K562 (cell line): ENCODE measurements around the gene TCF4. TPM values are rescaled to one million over a fixed set of nuclear protein-coding genes. Genes with fewer than 3 reads are reported as not detected.

ENCODE experiments used
- ATAC-seq: fragments of 200-7000 bp; cut with Tn5 transposase; 3 replicates; pipeline ENCODE4 v1.9.1; 2020; ENCODE audit warnings: moderate library complexity
- BruUV-seq: library from RNA; stranded (reverse); fragments of 400-500 nt; replicated peaks from 2 replicates; lab custom pipeline; 2021; lab: Mats Ljungman, UMichigan
- CTCF ChIA-PET: fragments of 300-600 bp; formaldehyde crosslinking; extraction: SDS; loops from one replicate; lab custom pipeline; 2021; ENCODE audit warnings: low intra/inter-chr PET ratio; lab: Yijun Ruan, JAX
- POLR2A ChIA-PET: fragments of 300-600, 350-650 bp; sonication (Branson Sonifier 250); formaldehyde crosslinking; extraction: SDS; loops from one replicate; lab custom pipeline; 2021; ENCODE audit warnings: antibody characterized with exemption, inconsistent platforms; lab: Yijun Ruan, JAX
- DNase-seq, 4 experiments: peaks; one replicate each; pipeline versions ENCODE4 v3.0.0 to v3.0.0-alpha.2; 2011 to 2018; ENCODE audit warnings: low spot score in 3 of 4, mixed read lengths in 3 of 4; ENCODE audit errors: extremely low read depth in 1 of 4
- FAIRE-seq: peaks from 2 replicates; lab custom pipeline; 2011; peaks lifted over from hg19 to GRCh38; lab: Jason Lieb, UNC
- H2AFZ ChIP-seq: 2 replicates; pipeline ENCODE4 v1.6.0; 2011; ENCODE audit warnings: low read depth, low read length, control low read depth, inconsistent platforms
- H3K27ac ChIP-seq: fragments of 200-600 bp; 3 replicates; pipeline ENCODE4 v1.8.0; 2011; ENCODE audit warnings: low read depth, mild to moderate bottlenecking, control low read depth, inconsistent platforms, low read length, moderate library complexity, mixed read lengths; ENCODE audit errors: extremely low read depth
- H3K27me3 ChIP-seq, 2 experiments: fragments of 300-600 bp in 1 of 2; 2 replicates in 1 of 2; 3 replicates in 1 of 2; pipeline versions ENCODE4 v1.6.0 to v1.8.0; 2011; ENCODE audit warnings: inconsistent platforms in 2 of 2, low read length in 2 of 2, mild to moderate bottlenecking in 1 of 2, mixed read lengths in 1 of 2, moderate library complexity in 1 of 2; ENCODE audit not compliant: control insufficient read depth in 2 of 2, insufficient read depth in 2 of 2
- H3K36me3 ChIP-seq: fragments of 300-600 bp; 3 replicates; pipeline ENCODE4 v1.8.0; 2011; ENCODE audit warnings: mild to moderate bottlenecking, low read length, inconsistent platforms; ENCODE audit not compliant: control insufficient read depth, insufficient read depth
- H3K4me1 ChIP-seq, 2 experiments: fragments of 200-600 bp in 1 of 2; replicated peaks in 1 of 2; 2 replicates in 1 of 2; 3 replicates in 1 of 2; pipeline versions ENCODE4 v1.5.1 to v1.8.0; 2011; ENCODE audit warnings: inconsistent platforms in 2 of 2, low read length in 2 of 2, mild to moderate bottlenecking in 1 of 2, mixed read lengths in 1 of 2, moderate library complexity in 1 of 2; ENCODE audit not compliant: control insufficient read depth in 2 of 2, insufficient read depth in 2 of 2
- H3K4me2 ChIP-seq: 2 replicates; pipeline ENCODE4 v1.6.1; 2011; ENCODE audit warnings: low read length, control low read depth, inconsistent platforms, mixed read lengths; ENCODE audit not compliant: insufficient read depth
- H3K4me3 ChIP-seq: fragments of 200-600 bp; sonication (generic), shearing (Covaris generic); 2 replicates; pipeline ENCODE4 v1.5.1; 2016; ENCODE audit warnings: control low read depth, inconsistent platforms
- H3K79me2 ChIP-seq: fragments of 200-600 bp; 3 replicates; pipeline ENCODE4 v1.8.0; 2011; ENCODE audit warnings: low read length, inconsistent platforms; ENCODE audit not compliant: control insufficient read depth, insufficient read depth
- H3K9ac ChIP-seq, 2 experiments: 2 replicates each; pipeline versions ENCODE4 v1.6.0 to v1.6.1; 2011; ENCODE audit warnings: low read depth in 2 of 2, low read length in 2 of 2, control low read depth in 1 of 2, inconsistent platforms in 1 of 2, mild to moderate bottlenecking in 1 of 2, mixed read lengths in 1 of 2; ENCODE audit not compliant: insufficient read depth in 1 of 2
- H3K9me1 ChIP-seq: one replicate; pipeline ENCODE4 v1.6.0; 2011; ENCODE audit warnings: inconsistent platforms, mild to moderate bottlenecking, low read length, moderate library complexity; ENCODE audit not compliant: control insufficient read depth, insufficient read depth
- H3K9me3 ChIP-seq: replicated peaks from 2 replicates; pipeline ENCODE4 v1.5.1; 2011; ENCODE audit warnings: low read depth, low read length, inconsistent platforms; ENCODE audit not compliant: control insufficient read depth, insufficient read depth
- H4K20me1 ChIP-seq: replicated peaks from 2 replicates; pipeline ENCODE4 v1.6.1; 2011; ENCODE audit warnings: low read length, inconsistent platforms, mixed read lengths; ENCODE audit not compliant: control insufficient read depth, insufficient read depth
- BHLHE40 ChIP-seq: IDR thresholded peaks from 2 replicates; pipeline ENCODE4 v1.6.1; 2011; ENCODE audit warnings: low read length, improper control_type of control experiment
- ILF3 ChIP-seq: fragments of 450-650 bp; IDR thresholded peaks from 2 replicates; pipeline ENCODE4 v1.6.1; 2018; ENCODE audit warnings: antibody characterized with exemption, mild to moderate bottlenecking, moderate library complexity, borderline replicate concordance
- KDM2B ChIP-seq: fragments of 250-450 bp; sonication (Bioruptor Pico); IDR thresholded peaks from 2 replicates; pipeline ENCODE4 v1.8.0; 2021; ENCODE audit warnings: mild to moderate bottlenecking, moderate library complexity
- MAFF ChIP-seq: IDR thresholded peaks from 2 replicates; pipeline ENCODE4 v1.6.1; 2012; ENCODE audit warnings: low read length, improper control_type of control experiment
- MTA2 ChIP-seq: fragments of 450-650 bp; IDR thresholded peaks from 2 replicates; pipeline ENCODE4 v1.6.1; 2016; ENCODE audit warnings: low read depth
- NFATC3 ChIP-seq: fragments of 450-650 bp; IDR thresholded peaks from 2 replicates; pipeline ENCODE4 v1.6.1; 2017; ENCODE audit warnings: mild to moderate bottlenecking
- SAFB ChIP-seq: fragments of 200-400 bp; formaldehyde crosslinking; IDR thresholded peaks from 2 replicates; pipeline ENCODE4 v1.6.1; 2017; ENCODE audit warnings: low read depth, low read length, borderline replicate concordance
- ZFX ChIP-seq: sonication (generic); formaldehyde crosslinking; IDR thresholded peaks from 2 replicates; pipeline ENCODE4 v1.8.0; 2022; ENCODE audit warnings: mild to moderate bottlenecking, missing genetic modification reagents, moderate library complexity
- WGBS: fragments of 100-300 bp; shearing (Covaris generic); methylation state at CpG from one replicate; pipeline ENCODE4 v1.1.6; 2016; ENCODE audit warnings: low coverage, mixed read lengths; ENCODE audit not compliant: insufficient coverage; ENCODE audit errors: missing lambda C conversion rate; 5-methylcytosine and 5-hydroxymethylcytosine counted together
- in situ Hi-C: fragments of 300-500 bp; cut with MboI; formaldehyde crosslinking; loops from 4 replicates; pipeline ENCODE4 v1.15.0; 2018; ENCODE audit warnings: inconsistent platforms, mixed read lengths
- intact Hi-C: fragments of 100-400 bp; cut with micrococcal nuclease; formaldehyde crosslinking; loops from 2 replicates; pipeline ENCODE4 v1.14.2; 2022
- polyA plus RNA-seq, 8 experiments: library from polyadenylated mRNA; depleted of rRNA in 4 of 8; stranded (reverse) in 5 of 8; unstranded in 3 of 8; fragments of >200 nt; fragmentation: Nextera tagmentation in 2 of 8; fragmentation: Illumina TruSeq in 1 of 8; extraction: Ambion mirVana in 2 of 8; extraction: Trizol in 1 of 8; gene quantifications; 2 replicates each; pipeline versions ENCODE4 v1.2.1 to v1.2.3, GENCODE V29; 2011 to 2014; ENCODE audit warnings: inconsistent platforms in 1 of 8, missing spikeins in 1 of 8
- total RNA-seq, 7 experiments: library from RNA; depleted of rRNA in 6 of 7; stranded (reverse); fragments of >200 nt in 6 of 7; fragmentation: Illumina TruSeq in 2 of 7; extraction: Trizol in 2 of 7; gene quantifications; 2 replicates each; pipeline versions ENCODE4 v1.2.1 to v1.2.3, GENCODE V29; 2011 to 2021; ENCODE audit warnings: low replicate concordance in 1 of 7

Gene TCF4
- total and polyA plus RNA-seq, 9 of the 15 experiments (the other 6 are each of a cell fraction or from before 2014, with no cell fraction given) = 4.8 to 24.7 (median 15.2) TPM

DNA sequence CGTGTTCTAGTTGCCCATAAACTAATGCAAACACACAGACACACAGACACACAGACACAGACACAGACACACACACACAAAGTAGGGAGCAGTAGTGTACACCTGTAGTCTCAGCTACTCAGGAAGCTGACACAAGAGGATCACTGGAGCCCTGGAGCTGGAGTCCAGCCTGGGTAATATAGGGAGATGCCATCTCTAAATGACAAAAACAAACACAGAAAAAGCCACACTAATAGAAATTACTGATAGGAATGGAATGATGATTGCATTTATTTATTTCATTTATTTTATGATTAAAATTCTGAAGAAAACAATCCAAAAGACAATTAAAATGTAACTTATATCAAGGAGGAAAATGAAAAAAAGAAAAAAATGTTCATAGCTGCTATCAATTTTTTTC is 30.8 kb downstream of the TCF4 start:
- H3K9me3 ChIP-seq = no peaks in the 10 kb centered on the region
- ATAC-seq (no peak), DNase-seq (no peak), FAIRE-seq (no peak)
- no peak overlapping the region for H3K4me2 ChIP-seq
- BruUV-seq = no TSS peak
- H3K36me3 ChIP-seq = no peaks in the 10 kb centered on the region; the same call in 2 of the 3 replicates
- no peak overlapping the region for H3K4me3 ChIP-seq
- in situ Hi-C loops (no loop called here), intact Hi-C loops (no loop called here)
- CTCF ChIA-PET = no interaction called here
- peaks cover 3% of the 10 kb centered on the region; the same call in 1 of the 3 replicates for H3K79me2 ChIP-seq
- WGBS = 82% methylated on average over 1 of the region's 1 CpG
- POLR2A ChIA-PET = interaction anchor here (0.9 kb wide), 1 partner anchor 8 kb away, joined by 3 read pairs; no protein-coding TSS in a partner anchor
- H3K27ac ChIP-seq = no peak overlapping the region
- H4K20me1 ChIP-seq = no peaks in the 10 kb centered on the region
- no peaks in the 10 kb centered on the region for H3K27me3 ChIP-seq
- no peaks in the 10 kb centered on the region for H3K4me1 ChIP-seq
- TF ChIP-seq KDM2B (CRISPR knock-in tag) (no peak), ZFX (no peak), MAFF (no peak), ILF3 (no peak), BHLHE40 (no peak)
- no peak overlapping the region for H2AFZ ChIP-seq
- H3K9me1 ChIP-seq = no peaks in the 10 kb centered on the region
- H3K9ac ChIP-seq = no peak overlapping the region

DNA sequence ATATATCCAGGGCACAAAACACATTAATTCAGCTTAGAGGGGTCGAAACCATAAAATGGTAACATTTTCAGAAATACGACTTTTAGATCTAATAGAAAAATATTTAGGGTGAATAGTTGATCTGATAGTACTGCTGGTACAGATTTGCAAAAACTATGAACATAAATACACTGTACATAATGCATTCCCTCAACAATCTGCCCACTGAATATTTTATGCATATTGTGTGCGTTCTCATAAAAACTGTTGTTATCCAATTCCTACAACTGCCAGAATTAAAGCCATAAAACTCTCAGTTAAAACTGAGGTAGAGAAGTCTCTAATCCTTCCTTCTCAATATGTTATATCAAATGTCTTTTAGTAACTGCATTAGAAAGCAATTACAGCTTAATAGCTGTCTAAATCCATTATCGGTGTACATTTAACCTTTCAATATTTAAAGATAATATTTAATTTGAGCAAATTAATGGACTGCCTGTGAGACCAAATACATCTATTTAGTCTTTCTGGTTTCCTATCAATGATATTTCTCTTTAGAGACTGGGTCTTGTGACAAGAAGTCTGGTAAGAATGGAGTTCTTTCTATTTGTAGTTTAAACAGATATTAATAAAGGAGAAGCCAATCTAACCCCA is 32.5 kb downstream of the TCF4 start:
- WGBS = 88% methylated on average over 4 of the region's 4 CpGs
- TF ChIP-seq SAFB (no peak), NFATC3 (no peak), MTA2 (no peak)
- ChIA-PET POLR2A (interaction anchor here (1.0 kb wide), 1 partner anchor 8 kb away, joined by 3 read pairs; no protein-coding TSS in a partner anchor), CTCF (no interaction called here)
- H4K20me1 ChIP-seq = no peaks in the 10 kb centered on the region
- H3K36me3 ChIP-seq = no peaks in the 10 kb centered on the region; the same call in 2 of the 3 replicates
- no peak overlapping the region for H3K27ac ChIP-seq
- no peak overlapping the region for H3K9ac ChIP-seq
- no peak overlapping the region for H2AFZ ChIP-seq
- ATAC-seq = no peak
- no peak overlapping the region for H3K4me3 ChIP-seq
- intact Hi-C loops = no loop called here
- H3K79me2 ChIP-seq = peaks cover 6% of the 10 kb centered on the region; the same call in 2 of the 3 replicates
- H3K9me1 ChIP-seq = no peaks in the 10 kb centered on the region
- no peak for DNase-seq
- FAIRE-seq = no peak
- H3K27me3 ChIP-seq = no peaks in the 10 kb centered on the region
- in situ Hi-C loops = no loop called here
- H3K4me1 ChIP-seq = peaks cover 0 to 1% of the 10 kb centered on the region in 2 experiments; a peak in 3 of 5 replicates
- no peaks in the 10 kb centered on the region for H3K9me3 ChIP-seq
- no peak overlapping the region for H3K4me2 ChIP-seq
- no TSS peak for BruUV-seq
